Measurements from ENCODE around the gene XRCC5. TPM values are rescaled to one million over a fixed set of nuclear protein-coding genes. Genes with fewer than 3 reads are reported as not detected.

XRCC5 gene
- total and polyA plus RNA-seq, 2 donors: 113 to 390 TPM

GRCh38 chr2:216163518-216163917 is 54.4 kb downstream of the XRCC5 start:
- no peaks in the 10 kb centered on the region for H3K9me3 ChIP-seq (ENCODE audit: control insufficient read depth in 2 of 2, insufficient read depth in 1 of 2, low read length in 1 of 2)
- no peaks in the 10 kb centered on the region for H3K27me3 ChIP-seq (ENCODE audit: control insufficient read depth in 2 of 2, insufficient read depth in 1 of 2, low read length in 1 of 2)
- peaks cover 49 to 89% of the 10 kb centered on the region in 2 donors for H3K36me3 ChIP-seq (ENCODE audit: control insufficient read depth in 2 of 2, insufficient read depth in 2 of 2, low read length in 1 of 2)
- no peak overlapping the region for H3K4me3 ChIP-seq (ENCODE audit: low read length in 2 of 2)
- peaks cover 0 to 2% of the 10 kb centered on the region in 2 donors for H3K4me1 ChIP-seq (ENCODE audit: control insufficient read depth in 2 of 2, insufficient read depth in 2 of 2, low read length in 2 of 2)
- WGBS: 98% methylated on average over 4 of the region's 4 CpGs
- no peak overlapping the region for H3K27ac ChIP-seq (ENCODE audit: low read depth in 1 of 2, low read length in 1 of 2)
- no peak for DNase-seq (ENCODE audit: low read depth in 6 of 9, low spot score in 9 of 9)

- Histone ChIP-seq H3K4me1 (ENCODE audit: control insufficient read depth in 2 of 2, insufficient read depth in 2 of 2, low read length in 2 of 2) (peaks cover 0 to 2% of the 10 kb centered on the region in 2 donors), H3K4me3 (ENCODE audit: low read length in 2 of 2) (no peak overlapping the region), H3K27ac (ENCODE audit: low read depth in 1 of 2, low read length in 1 of 2) (no peak overlapping the region), H3K27me3 (ENCODE audit: control insufficient read depth in 2 of 2, insufficient read depth in 1 of 2, low read length in 1 of 2) (no peaks in the 10 kb centered on the region), H3K9me3 (ENCODE audit: control insufficient read depth in 2 of 2, insufficient read depth in 1 of 2, low read length in 1 of 2) (no peaks in the 10 kb centered on the region), H3K36me3 (ENCODE audit: control insufficient read depth in 2 of 2, insufficient read depth in 2 of 2, low read length in 1 of 2) (peaks cover 53 to 93% of the 10 kb centered on the region in 2 donors)
- WGBS: 97% methylated on average over 5 of the region's 5 CpGs
- no peak for DNase-seq (ENCODE audit: low read depth in 6 of 9, low spot score in 9 of 9)
These were observed 54.9 kb downstream of the XRCC5 start for GRCh38 chr2:216164087-216164486.

- Histone ChIP-seq H3K27ac (ENCODE audit: low read depth in 1 of 2, low read length in 1 of 2) (no peak overlapping the region), H3K4me1 (ENCODE audit: control insufficient read depth in 2 of 2, insufficient read depth in 2 of 2, low read length in 2 of 2) (peaks cover 0 to 2% of the 10 kb centered on the region in 2 donors), H3K36me3 (ENCODE audit: control insufficient read depth in 2 of 2, insufficient read depth in 2 of 2, low read length in 1 of 2) (peaks cover 58 to 93% of the 10 kb centered on the region in 2 donors), H3K27me3 (ENCODE audit: control insufficient read depth in 2 of 2, insufficient read depth in 1 of 2, low read length in 1 of 2) (no peaks in the 10 kb centered on the region), H3K9me3 (ENCODE audit: control insufficient read depth in 2 of 2, insufficient read depth in 1 of 2, low read length in 1 of 2) (no peaks in the 10 kb centered on the region), H3K4me3 (ENCODE audit: low read length in 2 of 2) (no peak overlapping the region)
- DNase-seq (ENCODE audit: low read depth in 6 of 9, low spot score in 9 of 9): no peak
- 93% methylated on average over 4 of the region's 4 CpGs for WGBS
These were observed 55.4 kb downstream of the XRCC5 start for GRCh38 chr2:216164576-216164975.

GRCh38 chr2:216165711-216166110 is 56.6 kb downstream of the XRCC5 start:
- H3K4me1 ChIP-seq (ENCODE audit: control insufficient read depth in 2 of 2, insufficient read depth in 2 of 2, low read length in 2 of 2): peaks cover 0 to 2% of the 10 kb centered on the region in 2 donors
- 94% methylated on average over 4 of the region's 4 CpGs for WGBS
- H3K9me3 ChIP-seq (ENCODE audit: control insufficient read depth in 2 of 2, insufficient read depth in 1 of 2, low read length in 1 of 2): no peaks in the 10 kb centered on the region
- H3K36me3 ChIP-seq (ENCODE audit: control insufficient read depth in 2 of 2, insufficient read depth in 2 of 2, low read length in 1 of 2): peaks cover 54 to 91% of the 10 kb centered on the region in 2 donors
- no peak overlapping the region for H3K4me3 ChIP-seq (ENCODE audit: low read length in 2 of 2)
- no peak overlapping the region for H3K27ac ChIP-seq (ENCODE audit: low read depth in 1 of 2, low read length in 1 of 2)
- no peak for DNase-seq (ENCODE audit: low read depth in 6 of 9, low spot score in 9 of 9)
- H3K27me3 ChIP-seq (ENCODE audit: control insufficient read depth in 2 of 2, insufficient read depth in 1 of 2, low read length in 1 of 2): no peaks in the 10 kb centered on the region

- H3K36me3 ChIP-seq (ENCODE audit: control insufficient read depth in 2 of 2, insufficient read depth in 2 of 2, low read length in 1 of 2): peaks cover 34 to 84% of the 10 kb centered on the region in 2 donors
- H3K27ac ChIP-seq (ENCODE audit: low read depth in 1 of 2, low read length in 1 of 2): no peak overlapping the region
- 97% methylated on average over 3 of the region's 3 CpGs for WGBS
- no peak for DNase-seq (ENCODE audit: low read depth in 6 of 9, low spot score in 9 of 9)
- no peaks in the 10 kb centered on the region for H3K9me3 ChIP-seq (ENCODE audit: control insufficient read depth in 2 of 2, insufficient read depth in 1 of 2, low read length in 1 of 2)
- H3K27me3 ChIP-seq (ENCODE audit: control insufficient read depth in 2 of 2, insufficient read depth in 1 of 2, low read length in 1 of 2): no peaks in the 10 kb centered on the region
- H3K4me1 ChIP-seq (ENCODE audit: control insufficient read depth in 2 of 2, insufficient read depth in 2 of 2, low read length in 2 of 2): no peaks in the 10 kb centered on the region
- H3K4me3 ChIP-seq (ENCODE audit: low read length in 2 of 2): no peak overlapping the region
These were observed 59.9 kb downstream of the XRCC5 start for GRCh38 chr2:216169087-216169486.

GRCh38 chr2:216170076-216170763 is 61.1 kb downstream of the XRCC5 start:
- Histone ChIP-seq H3K27ac (ENCODE audit: low read depth in 1 of 2, low read length in 1 of 2) (no peak overlapping the region), H3K9me3 (ENCODE audit: control insufficient read depth in 2 of 2, insufficient read depth in 1 of 2, low read length in 1 of 2) (no peaks in the 10 kb centered on the region), H3K4me3 (ENCODE audit: low read length in 2 of 2) (no peak overlapping the region), H3K36me3 (ENCODE audit: control insufficient read depth in 2 of 2, insufficient read depth in 2 of 2, low read length in 1 of 2) (peaks cover 32 to 82% of the 10 kb centered on the region in 2 donors), H3K27me3 (ENCODE audit: control insufficient read depth in 2 of 2, insufficient read depth in 1 of 2, low read length in 1 of 2) (no peaks in the 10 kb centered on the region), H3K4me1 (ENCODE audit: control insufficient read depth in 2 of 2, insufficient read depth in 2 of 2, low read length in 2 of 2) (no peaks in the 10 kb centered on the region)
- 95% methylated on average over 4 of the region's 4 CpGs for WGBS
- no peak for DNase-seq (ENCODE audit: low read depth in 6 of 9, low spot score in 9 of 9)

GRCh38 chr2:216171011-216171410 is 61.9 kb downstream of the XRCC5 start:
- WGBS: 96% methylated on average over 3 of the region's 3 CpGs
- H3K27me3 ChIP-seq (ENCODE audit: control insufficient read depth in 2 of 2, insufficient read depth in 1 of 2, low read length in 1 of 2): no peaks in the 10 kb centered on the region
- H3K36me3 ChIP-seq (ENCODE audit: control insufficient read depth in 2 of 2, insufficient read depth in 2 of 2, low read length in 1 of 2): peaks cover 36 to 82% of the 10 kb centered on the region in 2 donors
- H3K9me3 ChIP-seq (ENCODE audit: control insufficient read depth in 2 of 2, insufficient read depth in 1 of 2, low read length in 1 of 2): no peaks in the 10 kb centered on the region
- H3K27ac ChIP-seq (ENCODE audit: low read depth in 1 of 2, low read length in 1 of 2): no peak overlapping the region
- H3K4me1 ChIP-seq (ENCODE audit: control insufficient read depth in 2 of 2, insufficient read depth in 2 of 2, low read length in 2 of 2): no peaks in the 10 kb centered on the region
- no peak overlapping the region for H3K4me3 ChIP-seq (ENCODE audit: low read length in 2 of 2)
- no peak for DNase-seq (ENCODE audit: low read depth in 6 of 9, low spot score in 9 of 9)

- Histone ChIP-seq H3K36me3 (ENCODE audit: control insufficient read depth in 2 of 2, insufficient read depth in 2 of 2, low read length in 1 of 2) (peaks cover 33 to 77% of the 10 kb centered on the region in 2 donors), H3K4me1 (ENCODE audit: control insufficient read depth in 2 of 2, insufficient read depth in 2 of 2, low read length in 2 of 2) (no peaks in the 10 kb centered on the region), H3K27me3 (ENCODE audit: control insufficient read depth in 2 of 2, insufficient read depth in 1 of 2, low read length in 1 of 2) (no peaks in the 10 kb centered on the region), H3K4me3 (ENCODE audit: low read length in 2 of 2) (no peak overlapping the region), H3K27ac (ENCODE audit: low read depth in 1 of 2, low read length in 1 of 2) (no peak overlapping the region), H3K9me3 (ENCODE audit: control insufficient read depth in 2 of 2, insufficient read depth in 1 of 2, low read length in 1 of 2) (no peaks in the 10 kb centered on the region)
- 92% methylated on average over 7 of the region's 7 CpGs for WGBS
- DNase-seq (ENCODE audit: low read depth in 6 of 9, low spot score in 9 of 9): no peak
These were observed 63.3 kb downstream of the XRCC5 start for GRCh38 chr2:216172493-216172892.

GRCh38 chr2:216179015-216179414 is 69.9 kb downstream of the XRCC5 start:
- Histone ChIP-seq H3K36me3 (ENCODE audit: control insufficient read depth in 2 of 2, insufficient read depth in 2 of 2, low read length in 1 of 2) (peaks cover 38 to 83% of the 10 kb centered on the region in 2 donors), H3K4me1 (ENCODE audit: control insufficient read depth in 2 of 2, insufficient read depth in 2 of 2, low read length in 2 of 2) (no peaks in the 10 kb centered on the region), H3K9me3 (ENCODE audit: control insufficient read depth in 2 of 2, insufficient read depth in 1 of 2, low read length in 1 of 2) (no peaks in the 10 kb centered on the region), H3K27ac (ENCODE audit: low read depth in 1 of 2, low read length in 1 of 2) (no peak overlapping the region), H3K4me3 (ENCODE audit: low read length in 2 of 2) (no peak overlapping the region), H3K27me3 (ENCODE audit: control insufficient read depth in 2 of 2, insufficient read depth in 1 of 2, low read length in 1 of 2) (no peaks in the 10 kb centered on the region)
- no peak for DNase-seq (ENCODE audit: low read depth in 6 of 9, low spot score in 9 of 9)
- WGBS: 98% methylated on average over 1 of the region's 1 CpG
